Thoracic aorta (tissue), 2 donors: ENCODE data around the gene PDE8A. TPM values are rescaled to one million over a fixed set of nuclear protein-coding genes. Genes with fewer than 3 reads are reported as not detected.

Experiments used
- ATAC-seq: fragments of 150-250 bp; one replicate; pipeline ENCODE4 v1.8.0; 2017; ENCODE audit warnings: low read depth; ENCODE audit not compliant: insufficient number of reproducible peaks, low FRiP score
- DNase-seq: peaks from one replicate; pipeline ENCODE4 v3.0.0-alpha.2; 2020; ENCODE audit warnings: low spot score
- H3K27ac ChIP-seq, 2 donors: fragments of 200-600 bp; sonication (generic); 1 replicate in 1 of 2; 2 replicates in 1 of 2; pipeline ENCODE4 v1.5.1; 2016; ENCODE audit warnings: mild to moderate bottlenecking in 2 of 2, moderate library complexity in 2 of 2
- H3K27me3 ChIP-seq: fragments of 200-600 bp; sonication (generic); replicated peaks from 2 replicates; pipeline ENCODE4 v1.6.0; 2016; ENCODE audit warnings: mild to moderate bottlenecking; ENCODE audit not compliant: insufficient read depth
- H3K36me3 ChIP-seq: fragments of 200-600 bp; sonication (generic); one replicate; pipeline ENCODE4 v1.5.1; 2016
- H3K4me1 ChIP-seq, 2 donors: fragments of 200-600 bp; sonication (generic); 1 replicate in 1 of 2; 2 replicates in 1 of 2; pipeline versions ENCODE4 v1.5.1 to v1.6.0; 2016; ENCODE audit warnings: low read depth in 2 of 2, mild to moderate bottlenecking in 1 of 2; ENCODE audit not compliant: control insufficient read depth in 1 of 2
- H3K4me3 ChIP-seq: fragments of 200-600 bp; sonication (generic); 2 replicates; pipeline ENCODE4 v1.5.1; 2016; ENCODE audit warnings: mild to moderate bottlenecking
- H3K9me3 ChIP-seq: fragments of 200-600 bp; sonication (generic); 2 replicates; pipeline ENCODE4 v1.5.1; 2016
- total RNA-seq, 2 donors: library from RNA; depleted of rRNA; stranded (reverse); fragments of >200 nt; gene quantifications; one replicate each; pipeline versions ENCODE4 v1.1.0 to v1.2.3, GENCODE V29; 2016
- TF ChIP-seq, protein P1 (sequence below): fragments of 200-600 bp; sonication (generic); IDR thresholded peaks from one replicate; pipeline ENCODE4 v1.5.1; 2019; ENCODE audit warnings: antibody characterized with exemption

Gene PDE8A
- total RNA-seq, 2 donors from 2014 or later: 35.1 to 43.7 TPM

DNA sequence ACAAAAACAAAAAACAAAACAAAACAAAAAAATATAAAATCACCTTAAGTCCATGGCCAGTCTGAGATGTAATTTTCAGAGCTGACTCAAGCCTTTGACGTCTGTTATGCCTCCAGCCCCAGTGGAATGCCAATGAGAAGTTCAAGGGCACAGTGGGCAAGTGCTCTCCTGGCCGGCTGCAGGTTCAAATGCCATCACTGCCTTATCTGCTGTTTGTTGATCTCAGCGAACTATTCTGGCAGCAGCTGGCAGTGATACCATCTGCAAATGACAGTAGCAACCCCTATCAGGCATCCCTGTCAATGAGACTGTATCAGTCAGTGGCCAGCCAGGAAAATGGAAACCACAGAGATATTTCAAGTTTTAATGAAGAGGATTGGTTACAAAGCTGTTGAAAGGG lies 10.8 kb upstream of the PDE8A start:
- TF ChIP-seq, protein P1, sequence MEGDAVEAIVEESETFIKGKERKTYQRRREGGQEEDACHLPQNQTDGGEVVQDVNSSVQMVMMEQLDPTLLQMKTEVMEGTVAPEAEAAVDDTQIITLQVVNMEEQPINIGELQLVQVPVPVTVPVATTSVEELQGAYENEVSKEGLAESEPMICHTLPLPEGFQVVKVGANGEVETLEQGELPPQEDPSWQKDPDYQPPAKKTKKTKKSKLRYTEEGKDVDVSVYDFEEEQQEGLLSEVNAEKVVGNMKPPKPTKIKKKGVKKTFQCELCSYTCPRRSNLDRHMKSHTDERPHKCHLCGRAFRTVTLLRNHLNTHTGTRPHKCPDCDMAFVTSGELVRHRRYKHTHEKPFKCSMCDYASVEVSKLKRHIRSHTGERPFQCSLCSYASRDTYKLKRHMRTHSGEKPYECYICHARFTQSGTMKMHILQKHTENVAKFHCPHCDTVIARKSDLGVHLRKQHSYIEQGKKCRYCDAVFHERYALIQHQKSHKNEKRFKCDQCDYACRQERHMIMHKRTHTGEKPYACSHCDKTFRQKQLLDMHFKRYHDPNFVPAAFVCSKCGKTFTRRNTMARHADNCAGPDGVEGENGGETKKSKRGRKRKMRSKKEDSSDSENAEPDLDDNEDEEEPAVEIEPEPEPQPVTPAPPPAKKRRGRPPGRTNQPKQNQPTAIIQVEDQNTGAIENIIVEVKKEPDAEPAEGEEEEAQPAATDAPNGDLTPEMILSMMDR: no peak
- H3K27me3 ChIP-seq: no peaks in the 10 kb centered on the region
- no peak for DNase-seq
- no peaks in the 10 kb centered on the region for H3K4me1 ChIP-seq
- H3K27ac ChIP-seq: no peak overlapping the region
- no peaks in the 10 kb centered on the region for H3K9me3 ChIP-seq
- ATAC-seq: no peak
- no peak overlapping the region for H3K4me3 ChIP-seq
- H3K36me3 ChIP-seq: no peaks in the 10 kb centered on the region

DNA sequence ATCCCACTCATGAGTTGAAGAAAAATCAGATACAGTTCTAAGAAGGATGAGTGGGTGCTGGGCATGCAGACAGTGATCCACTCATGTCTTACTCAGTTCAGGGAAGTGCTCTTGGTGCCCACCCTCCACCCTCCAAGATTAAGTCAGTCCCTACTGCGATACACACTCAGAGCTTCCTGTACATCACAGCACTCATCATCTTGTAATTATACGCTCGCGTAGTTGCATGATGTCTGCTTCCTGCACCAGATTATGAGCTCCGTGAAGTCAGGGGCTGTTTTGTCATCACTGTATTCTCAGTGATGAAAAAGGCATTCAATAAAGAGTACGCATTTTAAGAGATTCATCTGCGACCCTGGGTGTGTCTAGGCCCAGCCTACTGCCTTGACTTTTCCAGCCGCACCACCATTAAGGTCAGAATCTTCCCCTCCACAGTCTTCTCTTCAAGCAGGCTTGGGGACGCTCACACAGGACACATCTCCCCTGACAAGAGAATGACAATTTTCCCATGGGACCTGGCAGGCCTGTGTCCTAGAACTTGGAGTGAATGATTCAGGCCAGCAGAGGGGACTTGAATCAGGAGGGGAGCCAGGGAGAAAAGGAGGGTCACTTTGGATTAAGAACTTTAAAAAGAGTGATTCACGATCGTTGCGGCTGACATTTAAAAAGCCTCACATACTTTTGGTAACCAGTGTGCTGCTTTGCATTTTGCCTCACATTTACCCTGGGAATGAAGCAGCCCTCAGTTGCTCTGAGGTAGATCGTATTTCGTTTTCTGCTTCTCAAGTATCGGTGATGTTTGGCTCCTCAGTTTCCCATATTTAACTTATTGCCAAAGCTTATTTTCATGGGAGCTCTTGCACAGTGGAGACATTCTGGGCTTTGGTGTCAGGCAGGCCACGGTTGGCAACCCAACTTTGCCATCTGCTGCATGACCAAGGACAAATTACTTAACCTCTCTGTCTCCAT lies 7.9 kb upstream of the PDE8A start:
- H3K9me3 ChIP-seq: no peaks in the 10 kb centered on the region
- no peaks in the 10 kb centered on the region for H3K27me3 ChIP-seq
- no peaks in the 10 kb centered on the region for H3K4me1 ChIP-seq
- no peaks in the 10 kb centered on the region for H3K36me3 ChIP-seq
- no peak overlapping the region for H3K27ac ChIP-seq
- ATAC-seq (no peak), DNase-seq (no peak)
- TF ChIP-seq, protein P1: no peak
- no peak overlapping the region for H3K4me3 ChIP-seq

DNA sequence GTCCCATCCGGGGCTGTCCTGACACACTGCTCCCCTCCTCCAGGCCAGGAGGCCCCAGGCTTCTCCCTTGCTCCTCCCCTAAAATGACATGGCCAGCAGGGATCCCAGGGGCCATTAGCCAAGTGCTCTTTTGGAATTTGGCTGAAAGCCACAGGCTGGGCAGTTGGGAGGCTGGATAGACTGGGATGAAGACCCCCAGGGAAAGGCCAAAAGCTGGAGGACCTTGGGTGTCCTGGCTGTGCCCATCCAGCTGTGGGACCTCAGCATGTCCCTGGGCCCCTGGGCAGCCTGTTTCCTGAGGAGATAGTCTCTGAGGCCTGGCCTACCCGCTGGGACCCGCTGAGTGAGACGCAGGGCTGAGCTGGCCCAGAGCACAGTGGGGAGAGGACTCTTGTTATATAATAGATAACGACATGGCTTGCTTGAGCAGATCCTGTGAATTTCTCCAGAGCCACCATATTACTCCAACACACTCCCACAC lies 5.7 kb upstream of the PDE8A start:
- no peaks in the 10 kb centered on the region for H3K36me3 ChIP-seq
- TF ChIP-seq, protein P1: no peak
- H3K9me3 ChIP-seq: no peaks in the 10 kb centered on the region
- H3K27me3 ChIP-seq: no peaks in the 10 kb centered on the region
- DNase-seq: no peak
- no peak for ATAC-seq
- H3K4me1 ChIP-seq: no peaks in the 10 kb centered on the region
- H3K4me3 ChIP-seq: no peak overlapping the region
- H3K27ac ChIP-seq: no peak overlapping the region

DNA sequence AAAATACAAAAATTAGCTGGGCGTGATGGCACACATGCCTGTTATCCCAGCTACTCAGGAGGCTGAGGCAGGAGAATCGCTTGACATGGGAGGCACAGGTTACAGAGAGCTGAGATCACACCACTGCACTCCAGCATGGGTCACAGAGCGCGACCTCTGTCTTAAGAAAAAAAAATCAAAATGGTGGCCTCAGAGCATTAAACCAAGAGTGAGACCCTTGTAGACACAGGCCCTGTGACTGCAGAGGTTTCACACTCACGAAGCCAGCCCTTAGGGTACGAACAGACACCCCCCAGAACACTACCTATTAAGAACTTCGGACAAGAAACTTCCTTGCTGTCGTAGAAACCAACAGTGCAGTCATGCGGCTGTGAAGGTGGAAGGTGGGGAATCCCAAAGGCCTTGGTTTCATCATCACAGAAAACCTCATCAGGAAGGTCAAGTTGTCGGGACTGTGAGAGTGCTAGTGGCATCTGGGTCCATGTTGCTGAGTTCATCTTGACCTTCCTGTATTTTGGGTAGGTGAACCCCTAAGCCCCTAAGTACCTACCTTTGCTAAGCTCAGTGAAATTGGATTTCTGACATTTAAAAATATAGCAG lies 4.8 kb upstream of the PDE8A start:
- Histone ChIP-seq H3K4me3 (no peak overlapping the region), H3K27me3 (no peaks in the 10 kb centered on the region), H3K36me3 (no peaks in the 10 kb centered on the region), H3K4me1 (no peaks in the 10 kb centered on the region), H3K9me3 (no peaks in the 10 kb centered on the region), H3K27ac (no peak overlapping the region)
- DNase-seq (no peak), ATAC-seq (no peak)
- TF ChIP-seq, protein P1: no peak

DNA sequence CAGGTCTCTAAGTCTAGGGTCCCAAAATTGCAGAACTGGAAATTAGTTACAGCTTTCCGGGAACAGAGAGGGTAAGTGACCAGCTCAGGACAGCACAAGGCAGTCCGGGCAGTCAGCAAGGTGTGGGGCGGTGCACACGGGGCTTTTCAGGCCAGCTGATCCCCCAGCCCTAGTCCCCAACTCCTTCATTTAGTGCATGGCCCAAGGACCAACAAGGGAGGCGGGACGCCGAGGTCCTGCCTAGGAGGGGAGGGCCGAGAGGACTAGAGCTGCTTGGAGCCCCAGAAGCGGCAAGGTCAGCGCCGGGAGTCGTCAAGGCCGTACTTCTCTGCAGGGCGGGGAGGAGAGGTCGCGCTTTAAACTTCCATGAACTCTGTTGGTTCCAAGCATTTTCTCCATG lies 2.0 kb upstream of the PDE8A start:
- H3K27ac ChIP-seq: no peak overlapping the region
- DNase-seq: no peak
- peaks cover 11 to 13% of the 10 kb centered on the region in 2 donors for H3K4me1 ChIP-seq
- peak overlapping the region; percentile 91 for H3K4me3 ChIP-seq
- no peak for ATAC-seq
- no peaks in the 10 kb centered on the region for H3K9me3 ChIP-seq
- H3K36me3 ChIP-seq: no peaks in the 10 kb centered on the region
- TF ChIP-seq, protein P1: no peak
- H3K27me3 ChIP-seq: no peaks in the 10 kb centered on the region
